GM19395 (cell line): ENCODE data around the gene LRRTM1.

Experiments used
- ATAC-seq: cut with Tn5 transposase; IDR thresholded peaks from one replicate; pipeline ENCODE4 v1.9.1; 2021; ENCODE audit warnings: mild to moderate bottlenecking, moderate library complexity; ENCODE audit not compliant: unreplicated experiment

LRRTM1 gene, protein sequence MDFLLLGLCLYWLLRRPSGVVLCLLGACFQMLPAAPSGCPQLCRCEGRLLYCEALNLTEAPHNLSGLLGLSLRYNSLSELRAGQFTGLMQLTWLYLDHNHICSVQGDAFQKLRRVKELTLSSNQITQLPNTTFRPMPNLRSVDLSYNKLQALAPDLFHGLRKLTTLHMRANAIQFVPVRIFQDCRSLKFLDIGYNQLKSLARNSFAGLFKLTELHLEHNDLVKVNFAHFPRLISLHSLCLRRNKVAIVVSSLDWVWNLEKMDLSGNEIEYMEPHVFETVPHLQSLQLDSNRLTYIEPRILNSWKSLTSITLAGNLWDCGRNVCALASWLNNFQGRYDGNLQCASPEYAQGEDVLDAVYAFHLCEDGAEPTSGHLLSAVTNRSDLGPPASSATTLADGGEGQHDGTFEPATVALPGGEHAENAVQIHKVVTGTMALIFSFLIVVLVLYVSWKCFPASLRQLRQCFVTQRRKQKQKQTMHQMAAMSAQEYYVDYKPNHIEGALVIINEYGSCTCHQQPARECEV

DNA sequence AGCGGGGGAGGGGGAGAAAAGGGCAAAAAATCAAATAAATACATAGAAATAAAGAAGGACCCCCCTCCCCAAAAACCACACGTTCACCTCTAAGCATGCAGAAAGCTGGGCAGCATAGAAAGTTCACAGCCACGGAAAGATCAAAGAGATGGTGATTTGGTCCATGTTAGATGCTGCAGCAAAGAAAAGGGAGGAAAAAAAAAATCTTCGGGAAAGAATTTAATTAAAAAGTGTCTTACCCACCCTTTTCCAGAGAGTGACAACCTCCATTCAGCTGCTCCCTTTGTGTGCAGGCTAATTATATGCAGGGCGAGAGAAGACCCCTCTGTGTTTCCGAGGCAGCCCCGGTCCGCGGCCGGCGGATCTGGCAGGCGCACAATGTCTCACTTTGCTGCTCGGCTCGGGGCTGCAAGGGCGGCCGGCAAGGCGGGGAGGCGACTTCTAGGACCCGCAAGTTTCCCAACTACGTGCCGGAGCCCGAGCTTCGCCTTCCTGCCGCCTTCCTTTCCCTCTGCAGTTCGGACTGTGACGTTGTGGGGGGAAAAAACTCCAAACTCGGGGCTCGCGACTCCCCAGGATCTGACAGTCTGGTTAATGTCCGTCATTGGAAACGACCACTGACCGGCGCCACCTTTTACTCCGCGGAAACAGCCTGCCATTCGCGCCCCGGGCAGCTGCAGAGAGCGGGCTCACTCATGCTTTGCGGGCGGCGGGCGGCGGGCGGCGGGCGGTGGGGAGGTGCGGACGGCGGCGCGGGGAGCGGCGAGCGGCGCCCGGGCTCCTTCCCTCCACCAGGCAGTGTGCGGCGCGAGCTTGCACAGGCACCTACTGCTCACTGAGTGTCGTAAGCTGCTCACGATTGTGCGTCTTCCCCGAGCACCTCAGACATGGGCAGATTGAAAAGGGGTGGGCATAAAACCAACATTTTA, at the start of gene LRRTM1:
Gene LRRTM1 (minus strand): TSS at position 844 of the 929 bp plus-strand sequence. CDS start 933 bp downstream, outside the sequence.
- no peak for ATAC-seq

DNA sequence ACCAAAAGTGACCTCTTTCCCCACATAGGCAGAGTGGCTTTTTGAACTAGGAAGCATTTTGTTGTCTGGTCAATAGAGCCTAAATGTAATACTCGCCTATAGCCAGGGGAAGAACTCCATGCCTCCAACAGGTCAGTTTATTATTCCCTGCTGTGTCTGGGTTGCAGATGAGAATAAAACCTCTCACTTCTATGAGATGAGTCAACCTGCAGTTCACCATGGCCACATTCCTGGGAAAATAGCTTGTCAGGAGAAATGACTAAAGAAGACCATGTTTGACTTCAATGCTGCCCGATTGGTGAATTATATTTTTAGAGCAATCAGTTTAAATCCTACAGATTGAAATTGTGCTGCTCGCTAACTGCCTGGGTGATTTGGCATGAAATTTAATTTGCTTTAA, 46.7 kb upstream of the LRRTM1 start:
- ATAC-seq = no peak

DNA sequence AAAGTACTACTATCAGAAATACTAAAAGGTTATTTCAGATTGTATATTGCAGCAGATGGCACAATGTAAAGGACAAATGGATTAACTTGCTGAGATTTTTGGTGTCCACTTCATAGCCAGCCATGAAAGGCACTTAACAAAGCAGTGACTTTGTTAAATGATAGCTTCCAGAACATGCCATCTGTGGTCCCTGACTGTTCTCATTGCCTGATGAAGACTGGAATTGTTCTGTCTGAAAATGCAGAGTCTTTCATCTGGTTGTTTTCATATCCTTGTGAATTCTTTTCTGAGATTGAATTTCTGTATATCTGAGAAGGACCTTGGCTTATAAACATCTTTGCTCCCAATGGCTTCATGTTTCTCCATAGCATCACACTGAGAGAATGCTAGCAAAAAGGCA, 44.4 kb upstream of the LRRTM1 start:
- ATAC-seq = no peak

DNA sequence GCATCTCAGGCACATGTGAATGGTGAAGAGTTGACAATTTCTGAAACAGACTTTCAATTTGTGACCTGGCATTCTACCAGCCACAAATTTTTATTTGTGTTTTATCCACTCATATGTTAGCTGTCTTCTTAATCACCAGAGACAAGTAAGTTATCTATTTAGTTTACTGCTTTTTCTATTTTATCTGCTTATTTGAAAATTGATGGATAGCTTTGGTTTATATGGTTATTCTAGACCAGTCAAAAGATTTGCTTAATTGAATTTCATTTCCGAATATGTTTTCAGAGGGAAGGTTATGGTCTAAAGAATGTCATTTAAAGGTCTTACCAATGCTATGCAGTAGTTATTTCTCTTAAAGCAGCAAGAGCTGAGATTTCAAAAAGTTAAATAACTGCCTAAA, 43.5 kb upstream of the LRRTM1 start:
- ATAC-seq = no peak

DNA sequence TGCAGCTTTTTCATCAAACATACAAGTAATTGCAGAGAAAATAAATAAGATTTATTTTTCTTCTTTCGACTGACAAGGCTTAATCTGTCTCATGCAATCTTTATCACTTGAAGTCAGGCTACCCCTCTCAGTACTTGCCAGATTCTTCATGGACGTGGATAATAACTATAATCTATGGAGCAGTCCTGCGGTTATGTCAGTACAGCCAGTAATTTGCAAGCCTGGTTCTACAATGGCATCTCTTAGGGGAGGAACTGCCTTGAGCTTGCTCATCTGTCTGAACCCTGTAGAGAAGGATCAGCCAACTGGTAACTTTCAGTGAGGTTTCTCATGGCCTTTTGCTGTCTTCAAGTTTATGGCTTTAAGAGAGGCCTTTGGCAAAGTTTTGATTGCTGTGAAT, 35.5 kb upstream of the LRRTM1 start:
- no peak for ATAC-seq

DNA sequence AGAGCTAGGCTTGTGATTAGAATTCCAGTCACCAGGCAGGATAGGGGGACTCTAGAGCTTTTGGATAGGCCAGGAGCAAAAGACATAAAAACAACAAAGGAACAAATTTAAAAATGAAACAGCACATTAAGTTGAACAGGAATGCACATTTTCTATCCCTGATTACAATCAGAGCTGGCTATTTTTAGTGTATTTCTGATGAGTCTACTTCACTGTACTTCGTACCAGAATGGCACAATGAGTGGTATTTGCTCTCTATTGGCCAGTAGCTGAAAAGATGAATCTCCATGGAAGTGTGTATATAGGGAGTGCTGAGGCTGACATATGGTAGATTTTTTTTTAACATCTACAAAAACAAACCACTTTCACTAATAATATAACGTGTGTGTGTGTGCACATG, 34.2 kb upstream of the LRRTM1 start:
- no peak for ATAC-seq

DNA sequence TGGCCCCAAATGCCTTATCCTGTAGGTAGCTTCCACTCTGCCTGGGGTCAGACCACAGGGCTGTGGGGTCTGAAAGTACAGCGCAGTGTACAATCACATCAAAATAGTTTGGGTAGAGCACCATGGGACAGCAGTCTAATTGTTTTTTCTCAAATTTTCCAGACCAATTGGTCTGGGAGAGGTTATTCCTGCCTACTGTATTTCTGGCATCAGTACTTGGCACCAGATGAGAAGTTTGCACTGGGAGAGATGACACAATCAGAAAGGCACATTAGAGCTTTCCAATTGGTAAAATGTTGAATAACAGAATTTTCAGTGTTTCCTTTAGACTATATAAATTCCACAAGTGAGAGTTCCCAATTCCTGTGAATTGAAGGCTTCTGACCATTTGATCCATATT, 30.9 kb upstream of the LRRTM1 start:
- no peak for ATAC-seq

DNA sequence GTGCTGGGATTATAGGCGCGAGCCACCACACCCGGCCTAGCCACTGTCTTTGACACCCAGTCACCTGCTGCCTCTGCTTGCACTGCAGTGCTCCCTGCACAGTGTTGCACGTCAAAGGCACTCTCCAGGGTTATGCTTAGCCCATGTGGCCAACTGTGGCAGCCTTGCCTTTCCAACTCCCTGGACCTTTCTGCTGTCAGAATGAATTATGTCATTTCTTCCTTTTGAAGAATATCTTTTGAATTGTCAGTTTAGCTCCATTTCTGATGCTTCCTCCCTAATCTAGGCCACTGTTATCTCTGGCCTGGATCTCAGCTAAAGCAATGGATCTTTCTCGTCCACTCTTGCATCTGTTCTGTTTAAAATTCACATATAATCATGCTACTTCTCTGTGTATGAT, 29.3 kb upstream of the LRRTM1 start:
- no peak for ATAC-seq

DNA sequence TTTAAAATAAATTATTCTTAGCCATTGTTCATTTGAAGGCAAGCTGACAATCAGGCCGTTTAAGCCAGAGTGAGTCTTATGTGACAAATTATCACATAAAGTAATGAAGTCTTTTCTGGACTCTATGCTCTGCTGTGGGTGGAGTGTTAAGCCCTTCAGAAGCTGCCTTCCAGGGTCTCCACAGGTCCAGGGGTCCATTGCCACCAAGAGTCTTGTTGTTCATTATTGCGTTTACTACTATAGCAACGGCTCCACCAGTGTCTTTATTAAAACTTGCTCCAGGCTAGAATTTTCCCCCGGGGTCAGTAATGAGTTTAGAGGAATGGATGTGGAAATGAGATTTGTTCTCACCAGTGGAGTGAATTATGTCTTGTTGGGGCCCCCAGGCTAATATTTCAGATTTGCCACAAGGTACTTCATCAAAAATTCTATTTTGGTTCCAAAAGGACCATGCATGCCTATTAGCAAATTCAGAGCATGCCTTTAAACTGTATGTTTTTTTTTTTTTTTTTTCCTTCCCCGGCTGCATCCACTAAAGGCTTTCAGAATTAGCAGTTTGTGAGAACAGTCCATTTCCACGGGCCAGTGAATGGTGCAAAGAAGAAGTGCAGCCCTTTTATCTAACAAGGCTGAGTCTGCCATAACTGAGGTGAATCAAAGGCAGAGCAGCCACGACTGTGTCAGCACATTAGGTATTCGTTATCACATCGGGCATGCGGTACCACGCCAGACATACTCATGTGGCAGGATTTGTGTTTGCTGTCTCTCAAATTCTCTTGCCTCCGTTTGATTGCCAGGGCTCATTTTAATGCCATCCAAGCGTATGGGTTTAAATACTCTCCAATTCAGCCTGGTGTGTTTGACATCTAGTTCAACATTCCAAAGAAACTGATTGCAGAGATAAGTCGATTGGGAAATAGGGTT, 26.2 kb upstream of the LRRTM1 start:
- no peak for ATAC-seq

DNA sequence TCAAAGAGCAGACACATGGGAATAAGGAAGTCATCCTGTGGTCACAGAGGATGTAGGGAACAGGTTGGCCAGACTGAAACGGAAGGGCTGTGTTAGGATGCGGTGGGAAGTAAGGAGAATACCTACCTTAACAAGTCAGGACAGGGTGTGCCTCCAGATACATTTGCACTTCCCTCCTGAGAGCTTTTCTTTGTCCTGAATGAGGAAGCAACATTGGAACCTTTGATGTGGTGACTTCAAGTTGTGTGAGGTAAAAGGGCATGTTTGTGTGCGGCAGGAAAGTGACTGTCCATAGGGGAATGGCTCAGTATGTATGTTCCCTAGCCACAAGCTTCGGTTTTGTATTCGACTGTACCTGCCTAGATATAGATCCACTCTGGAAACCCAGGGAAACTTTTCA, 24.9 kb upstream of the LRRTM1 start:
- no peak for ATAC-seq

DNA sequence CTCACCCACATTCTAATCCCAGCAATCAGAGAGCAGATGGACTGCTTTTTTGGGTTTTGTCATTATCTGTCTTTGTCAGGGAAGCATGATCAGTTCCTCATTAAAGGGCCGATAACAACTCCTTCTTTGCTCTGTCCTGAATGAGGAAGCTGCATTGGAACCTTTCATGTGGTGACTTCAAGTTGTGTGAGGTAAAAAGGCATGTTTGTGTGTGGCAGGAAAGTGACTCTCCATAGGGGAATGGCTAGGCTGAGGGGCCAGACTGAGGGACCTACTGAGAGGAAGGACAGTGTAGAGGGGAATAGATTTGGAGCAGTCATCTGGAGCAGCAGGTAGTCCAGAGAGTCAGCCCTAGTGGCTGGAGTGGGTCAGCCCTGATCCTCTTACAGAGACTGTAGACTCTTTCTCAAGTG, 23.6 kb upstream of the LRRTM1 start:
- no peak for ATAC-seq

DNA sequence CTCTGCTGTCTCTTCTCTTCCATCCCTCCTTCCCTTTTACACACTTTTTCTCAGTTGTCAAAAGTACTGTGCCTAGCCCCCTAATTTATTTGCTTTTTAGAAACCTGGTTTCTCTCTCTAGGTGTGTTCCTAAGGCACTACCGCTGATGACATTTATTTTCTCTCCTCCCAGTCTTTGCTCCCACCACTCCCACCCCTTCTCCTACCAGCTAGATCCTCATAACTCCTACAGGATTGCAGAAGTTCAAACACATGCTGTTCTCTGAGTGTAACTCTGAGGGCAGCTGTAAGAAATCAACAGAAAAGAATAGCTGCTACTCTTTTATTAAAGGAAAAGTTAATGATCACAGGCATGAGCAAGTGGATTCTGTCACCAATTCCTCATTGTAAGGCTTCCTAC, 22.3 kb upstream of the LRRTM1 start:
- no peak for ATAC-seq

DNA sequence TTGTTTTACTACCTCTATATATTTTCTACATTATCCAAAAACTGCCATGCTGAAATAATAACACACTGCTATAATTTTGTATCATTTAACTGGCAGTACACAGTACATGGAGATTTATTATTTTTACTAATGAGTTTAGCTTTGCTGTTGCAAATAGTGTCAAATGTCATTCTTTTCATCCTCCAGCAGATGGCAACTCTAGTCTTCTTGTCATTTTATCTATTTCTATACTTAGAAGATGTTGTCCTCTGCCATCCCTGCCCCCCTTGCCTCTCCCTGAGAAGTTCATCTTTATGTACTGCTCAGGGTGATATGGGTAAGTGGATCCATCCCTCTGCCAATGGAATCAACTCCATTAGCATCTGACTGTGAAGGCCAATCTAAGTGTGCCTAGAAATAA, 21.7 kb upstream of the LRRTM1 start:
- ATAC-seq = no peak

DNA sequence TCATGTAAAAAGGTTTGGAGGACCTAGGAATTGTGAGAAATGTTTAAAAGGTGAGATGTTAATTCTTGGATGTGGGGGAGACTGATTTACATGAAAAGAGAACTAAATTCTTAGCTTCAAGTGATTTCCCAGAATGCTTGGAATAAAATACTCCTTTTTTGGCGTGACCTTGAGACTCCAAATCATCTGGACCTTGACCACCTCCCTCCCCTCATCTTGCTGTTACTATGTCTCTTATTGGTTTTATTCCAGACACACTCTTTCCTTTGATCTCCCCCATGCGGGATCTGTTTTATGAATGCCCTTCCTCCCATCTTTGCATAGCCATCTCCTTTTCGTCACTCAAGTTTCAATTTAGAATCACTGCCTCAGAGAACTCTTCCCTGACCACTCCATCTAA, 20.0 kb upstream of the LRRTM1 start:
- no peak for ATAC-seq

DNA sequence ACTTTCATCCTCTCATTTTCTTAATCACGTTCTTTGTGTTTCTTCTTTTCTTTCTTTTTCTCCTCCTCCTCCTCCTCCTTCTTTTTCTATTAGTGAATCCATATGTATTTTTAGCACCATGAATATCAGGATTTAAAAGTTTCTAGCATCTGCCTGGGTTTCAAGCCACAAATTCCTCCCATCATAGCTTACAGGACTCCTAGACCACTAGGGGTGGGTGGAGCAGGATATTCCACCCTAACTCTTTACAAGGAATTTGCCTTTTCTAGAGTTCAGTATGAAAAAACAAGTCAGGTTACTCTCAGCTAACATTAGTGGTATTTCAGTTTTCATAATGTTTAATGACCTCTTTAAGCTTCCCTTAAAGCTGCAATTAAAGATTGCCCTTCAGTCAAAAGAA, 19.1 kb upstream of the LRRTM1 start:
- no peak for ATAC-seq

DNA sequence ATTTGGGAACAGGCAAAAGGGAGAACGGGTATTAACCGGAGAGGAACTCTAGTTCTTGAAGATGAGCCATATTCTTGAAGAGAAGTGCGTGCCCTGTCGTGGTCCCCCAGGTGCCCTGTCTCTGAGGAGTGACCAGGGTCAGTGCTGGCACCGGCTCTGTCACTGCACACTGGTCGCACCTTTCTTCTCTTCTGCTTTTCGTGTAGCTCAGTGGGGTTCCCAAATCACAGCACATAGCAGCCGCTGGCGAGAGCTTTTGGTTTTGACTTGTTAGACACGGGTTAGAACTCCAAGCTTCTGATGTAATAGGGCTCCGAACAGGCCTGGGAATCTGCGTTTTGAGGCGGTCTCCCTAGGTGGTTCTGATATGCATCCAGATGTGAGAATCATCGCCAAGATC, 18.4 kb upstream of the LRRTM1 start:
- ATAC-seq = no peak

DNA sequence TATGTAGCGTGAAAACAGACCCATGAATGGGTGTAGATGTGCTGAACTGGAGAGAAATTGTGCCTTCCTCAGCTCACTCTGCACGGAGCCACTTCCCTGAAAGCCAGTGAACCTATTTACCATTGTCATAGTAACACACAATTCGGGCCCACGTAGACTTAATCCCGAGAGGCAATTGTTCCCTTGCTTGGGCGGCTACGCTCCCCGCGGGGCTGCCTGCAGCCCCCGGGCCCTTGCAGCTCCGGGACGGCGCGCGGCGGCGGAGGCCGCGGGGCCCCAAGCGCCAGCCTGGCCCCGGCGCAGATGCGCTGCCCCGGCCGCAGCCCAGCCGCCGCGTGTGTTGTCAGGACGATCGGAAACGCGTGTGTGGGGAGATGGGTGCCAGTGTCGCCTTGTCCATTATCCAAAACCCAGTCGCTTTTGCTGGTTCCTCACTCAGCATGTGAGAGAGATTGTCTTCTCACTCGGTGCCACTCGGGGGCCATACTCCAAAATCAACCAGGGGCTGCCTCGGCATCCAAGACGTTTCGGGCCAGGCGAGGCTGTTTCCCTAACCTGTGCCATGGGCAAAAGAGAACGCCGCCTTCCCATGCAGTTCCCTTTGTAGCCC, 17.9 kb upstream of the LRRTM1 start:
- no peak for ATAC-seq

DNA sequence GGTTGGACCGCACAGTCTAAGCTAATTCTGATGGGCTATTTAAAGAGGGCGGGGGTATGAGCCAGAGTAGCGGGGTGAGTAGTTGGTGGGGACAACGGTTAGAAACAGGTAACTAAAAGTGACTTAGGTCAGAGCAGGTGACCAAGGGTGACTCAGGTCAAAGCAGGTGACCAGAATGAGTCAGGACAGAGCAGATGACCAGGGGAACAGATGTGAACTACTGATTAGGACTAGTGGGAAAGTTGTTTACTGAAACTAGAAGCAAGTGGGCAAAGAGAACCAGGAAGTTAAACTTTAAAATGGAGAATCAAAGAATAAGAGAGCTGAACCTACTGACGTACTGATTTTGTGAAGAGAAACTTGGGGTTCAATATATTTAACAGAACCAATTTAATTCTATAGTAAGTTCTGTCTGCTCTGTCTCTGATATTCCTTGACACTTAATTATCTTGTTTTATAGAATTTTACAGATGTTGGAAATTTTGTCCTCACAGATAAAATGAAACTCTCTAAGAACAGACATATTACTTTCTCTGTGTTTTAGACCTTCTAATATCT, 7.8 kb upstream of the LRRTM1 start:
- no peak for ATAC-seq

DNA sequence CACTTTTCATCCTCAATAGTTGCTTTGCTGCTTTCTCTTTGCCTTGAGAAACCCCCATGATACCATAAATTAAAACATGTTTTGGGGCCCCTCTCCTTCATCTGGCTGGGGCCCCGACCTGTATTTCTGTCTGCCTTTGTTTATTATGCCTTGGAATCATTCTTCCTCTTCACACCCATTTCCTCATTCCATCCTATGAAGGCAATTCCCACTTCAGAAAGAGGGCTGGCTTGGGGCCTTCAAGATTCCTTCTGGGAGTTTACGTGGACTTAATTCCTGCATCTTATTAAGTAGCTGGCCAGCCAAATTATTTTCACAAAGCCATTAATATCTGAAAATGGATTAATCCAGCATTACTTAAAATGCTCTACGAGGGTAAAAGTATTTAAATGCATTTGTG, 6.8 kb upstream of the LRRTM1 start:
- ATAC-seq = no peak
